Keratinocyte (primary cell): ENCODE measurements around the gene P4HTM. TPM values are rescaled to one million over a fixed set of nuclear protein-coding genes. Genes with fewer than 3 reads are reported as not detected.

Experiments
- DNase-seq: peaks from one replicate; pipeline ENCODE4 v3.0.0-alpha.2; 2011; ENCODE audit warnings: low read depth, missing footprints, low spot score
- FAIRE-seq: peaks from 2 replicates; lab custom pipeline; 2011; peaks lifted over from hg19 to GRCh38; lab: Jason Lieb, UNC
- H2AFZ ChIP-seq: 2 replicates; pipeline ENCODE4 v1.6.0; 2012; ENCODE audit warnings: low read length, control low read depth, inconsistent platforms; ENCODE audit not compliant: control insufficient read depth
- H3K27ac ChIP-seq: 2 replicates; pipeline ENCODE4 v1.5.1; 2011; ENCODE audit warnings: low read length; ENCODE audit not compliant: control insufficient read depth, insufficient read depth
- H3K27me3 ChIP-seq: 3 replicates; pipeline ENCODE4 v1.6.0; 2011; ENCODE audit warnings: low read length; ENCODE audit not compliant: control insufficient read depth, insufficient read depth; ENCODE audit errors: extremely low read depth
- H3K36me3 ChIP-seq, 2 experiments: 2 replicates in 1 of 2; 3 replicates in 1 of 2; pipeline ENCODE4 v1.5.1; 2011; ENCODE audit warnings: low read length in 2 of 2, mild to moderate bottlenecking in 1 of 2; ENCODE audit not compliant: control insufficient read depth in 2 of 2, insufficient read depth in 2 of 2; ENCODE audit errors: extremely low read depth in 1 of 2
- H3K4me1 ChIP-seq: 3 replicates; pipeline ENCODE4 v1.5.1; 2011; ENCODE audit warnings: low read length; ENCODE audit not compliant: control insufficient read depth, insufficient read depth; ENCODE audit errors: extremely low read depth
- H3K4me2 ChIP-seq: 3 replicates; pipeline ENCODE4 v1.6.0; 2011; ENCODE audit warnings: low read depth, low read length; ENCODE audit not compliant: control insufficient read depth, insufficient read depth; ENCODE audit errors: extremely low read depth
- H3K4me3 ChIP-seq, 3 experiments: fragments of 200-600 bp in 1 of 3; sonication (generic) in 1 of 3; 2 replicates in 2 of 3; 3 replicates in 1 of 3; pipeline ENCODE4 v1.5.1; 2011 to 2016; ENCODE audit warnings: low read length in 3 of 3, mild to moderate bottlenecking in 3 of 3, control low read depth in 2 of 3, inconsistent platforms in 1 of 3, low read depth in 1 of 3, mixed read lengths in 1 of 3, mixed run types in 1 of 3, moderate library complexity in 1 of 3; ENCODE audit not compliant: control insufficient read depth in 2 of 3, insufficient read depth in 2 of 3; ENCODE audit errors: extremely low read depth in 1 of 3
- H3K79me2 ChIP-seq: 2 replicates; pipeline ENCODE4 v1.6.0; 2012; ENCODE audit warnings: low read length; ENCODE audit not compliant: control insufficient read depth, insufficient read depth
- H3K9ac ChIP-seq: 3 replicates; pipeline ENCODE4 v1.6.0; 2011; ENCODE audit warnings: low read length; ENCODE audit not compliant: control insufficient read depth, insufficient read depth; ENCODE audit errors: extremely low read depth
- H3K9me1 ChIP-seq: 3 replicates; pipeline ENCODE4 v1.6.0; 2011; ENCODE audit warnings: low read length; ENCODE audit not compliant: control insufficient read depth, insufficient read depth; ENCODE audit errors: extremely low read depth
- H3K9me3 ChIP-seq: 2 replicates; pipeline ENCODE4 v1.5.1; 2012; ENCODE audit warnings: low read depth, low read length; ENCODE audit not compliant: control insufficient read depth
- H4K20me1 ChIP-seq: 3 replicates; pipeline ENCODE4 v1.6.0; 2011; ENCODE audit warnings: low read length; ENCODE audit not compliant: control insufficient read depth, insufficient read depth; ENCODE audit errors: extremely low read depth
- CTCF ChIP-seq, 3 experiments: IDR thresholded peaks in 1 of 3; conservative IDR thresholded peaks in 1 of 3; optimal IDR thresholded peaks in 1 of 3; 2 replicates in 2 of 3; 3 replicates in 1 of 3; pipeline versions ENCODE3 to v1.5.1; 2011; ENCODE audit warnings: low read length in 3 of 3, mild to moderate bottlenecking in 3 of 3, moderate library complexity in 2 of 3, control low read depth in 1 of 3, inconsistent platforms in 1 of 3; ENCODE audit not compliant: insufficient read depth in 2 of 3; ENCODE audit errors: extremely low read depth in 1 of 3
- EZH2 ChIP-seq: IDR thresholded peaks from one replicate; pipeline ENCODE4 v1.6.1; 2012; ENCODE audit warnings: inconsistent platforms, mild to moderate bottlenecking, low read length, moderate library complexity
- dilution Hi-C: fragments of 300-500 bp; cut with MboI; formaldehyde crosslinking; loops from one replicate; pipeline ENCODE4 v1.7.0; 2020; ENCODE audit warnings: low sequenced_read_pairs; ENCODE audit not compliant: extremely low pct_ligation_motif_present
- polyA plus RNA-seq, 5 experiments: library from polyadenylated mRNA; depleted of rRNA in 3 of 5; stranded (reverse) in 3 of 5; stranded (forward) in 1 of 5; unstranded in 1 of 5; fragments of >200 nt; gene quantifications; 1 replicate in 1 of 5; 2 replicates in 3 of 5; 3 replicates in 1 of 5; pipeline versions ENCODE4 v1.2.1 to v1.2.3, GENCODE V29; 2011 to 2012; ENCODE audit warnings: missing spikeins in 2 of 5, low read depth in 1 of 5, low replicate concordance in 1 of 5

The P4HTM gene
- polyA plus RNA-seq, 1 donor (not counting 4 experiments of a cell fraction or from before 2014, with no cell fraction given): 0.93 TPM

- TF ChIP-seq EZH2 (no peak), CTCF (optimal IDR thresholded peaks at IDR 0.05 in 1 of 3, IDR thresholded peaks at IDR 0.05 in 1 of 3, conservative IDR thresholded peaks at IDR 0.05 in 1 of 3; ENCODE audit: extremely low read depth in 1 of 3, insufficient read depth in 2 of 3, low read length in 3 of 3) (no peak)
- H3K79me2 ChIP-seq: peaks cover 57% of the 10 kb centered on the region
- peaks cover 22 to 30% of the 10 kb centered on the region in 2 experiments for H3K36me3 ChIP-seq
- peaks cover 36% of the 10 kb centered on the region for H3K4me1 ChIP-seq
- peak overlapping the region; percentile 70 for H2AFZ ChIP-seq
- no peaks in the 10 kb centered on the region for H3K9me3 ChIP-seq
- FAIRE-seq (peak; percentile 39), DNase-seq (peak; percentile 71)
- dilution Hi-C loops: no loop called here
- peak overlapping the region; percentile 99 for H3K4me2 ChIP-seq
- peak overlapping the region; percentile 90 for H3K9ac ChIP-seq
- H4K20me1 ChIP-seq: peaks cover 4% of the 10 kb centered on the region
- H3K27ac ChIP-seq: peak overlapping the region; percentile 91
- no peaks in the 10 kb centered on the region for H3K9me1 ChIP-seq
- H3K27me3 ChIP-seq: no peaks in the 10 kb centered on the region
- H3K4me3 ChIP-seq: peak overlapping the region; percentile 80 to 97 (median 93)
Measured at GRCh38 chr3:49021213-49021812, 31.3 kb downstream of the P4HTM start.

GRCh38 chr3:49021813-49022687 is 32.0 kb downstream of the P4HTM start, which contains the start of gene NDUFAF3:
Gene NDUFAF3 (plus strand): TSS chr3:49022121. CDS start chr3:49022145, 24 bp downstream.
- Histone ChIP-seq H3K4me1 (peaks cover 35% of the 10 kb centered on the region), H4K20me1 (peaks cover 4% of the 10 kb centered on the region), H3K36me3 (peaks cover 26 to 34% of the 10 kb centered on the region in 2 experiments), H3K4me2 (peak within 1 kb of the TSS; percentile 99), H3K27me3 (no peaks in the 10 kb centered on the region), H3K79me2 (peaks cover 63% of the 10 kb centered on the region), H3K27ac (peak within 1 kb of the TSS; percentile 91), H3K9ac (peak within 1 kb of the TSS; percentile 90), H3K9me1 (no peaks in the 10 kb centered on the region), H2AFZ (peak within 1 kb of the TSS; percentile 86), H3K9me3 (no peaks in the 10 kb centered on the region), H3K4me3 (peak within 1 kb of the TSS; percentile 80 to 97 (median 93))
- FAIRE-seq (no peak), DNase-seq (no peak)
- TF ChIP-seq CTCF (optimal IDR thresholded peaks at IDR 0.05 in 1 of 3, IDR thresholded peaks at IDR 0.05 in 1 of 3, conservative IDR thresholded peaks at IDR 0.05 in 1 of 3; ENCODE audit: extremely low read depth in 1 of 3, insufficient read depth in 2 of 3, low read length in 3 of 3): peak in 2 of 3 experiments; percentile 80 to 99
- TF ChIP-seq EZH2: no peak
- dilution Hi-C loops: no loop called here
